Fibroblast of gingiva (primary cell): ENCODE results near the gene SOBP.
"Not testable (repeated sequence)": the region's sequence is repeated elsewhere in the genome, so short reads cannot be mapped to it uniquely, and the experiment has no call there.

Source experiments
- DNase-seq: peaks from one replicate; pipeline ENCODE4 v3.0.0-alpha.2; 2011; ENCODE audit warnings: low read depth

SOBP gene

DNA sequence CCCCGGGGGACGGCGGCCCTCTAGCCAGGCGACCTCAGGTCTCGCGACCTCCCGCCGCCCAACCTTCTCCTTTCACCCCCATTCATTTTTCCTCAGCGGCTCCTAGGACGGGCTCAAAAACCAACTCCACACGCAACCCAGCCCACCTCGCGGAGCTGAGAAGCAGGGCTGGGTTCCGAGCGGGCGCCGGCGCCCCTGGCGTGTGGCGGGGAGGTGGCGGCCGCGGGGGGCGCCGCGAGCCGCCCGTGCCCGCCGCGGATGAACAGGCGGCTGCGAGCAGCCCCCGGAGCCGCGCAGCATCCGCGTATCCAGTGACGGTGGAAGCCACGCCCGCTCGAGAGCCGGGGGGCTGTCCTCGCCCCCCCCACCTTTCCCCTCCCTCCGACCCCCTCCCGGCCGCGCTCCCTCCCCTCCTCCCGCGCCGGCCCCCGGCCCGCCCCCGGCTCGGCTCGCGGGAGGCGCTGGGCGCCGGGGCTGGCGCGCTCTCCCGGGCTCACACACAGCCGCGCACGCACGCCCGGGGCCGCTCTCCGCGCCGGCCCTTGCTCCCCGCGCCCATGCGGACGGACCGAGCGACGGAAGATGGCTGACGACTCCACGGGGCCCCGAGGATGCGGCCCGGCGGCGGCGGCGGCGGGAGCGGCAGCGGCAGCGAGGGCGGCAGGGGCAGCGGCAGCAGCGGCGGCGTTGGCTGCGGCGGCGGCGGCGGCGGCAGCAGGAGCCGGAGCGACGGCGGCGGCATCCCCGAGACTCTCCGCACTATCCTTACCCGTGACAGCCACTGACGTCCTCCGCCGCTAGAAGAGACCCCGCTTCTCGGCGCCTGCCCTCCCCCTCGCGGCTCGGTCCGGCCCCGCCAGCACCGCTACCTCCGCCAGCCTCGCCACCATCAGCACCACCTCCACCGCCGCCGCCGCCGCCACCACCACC, at the start of gene SOBP:
Gene SOBP (plus strand): TSS at position 482 of the 930 bp plus-strand sequence. CDS start 500 bp downstream, outside the sequence.
- no peak for DNase-seq

DNA sequence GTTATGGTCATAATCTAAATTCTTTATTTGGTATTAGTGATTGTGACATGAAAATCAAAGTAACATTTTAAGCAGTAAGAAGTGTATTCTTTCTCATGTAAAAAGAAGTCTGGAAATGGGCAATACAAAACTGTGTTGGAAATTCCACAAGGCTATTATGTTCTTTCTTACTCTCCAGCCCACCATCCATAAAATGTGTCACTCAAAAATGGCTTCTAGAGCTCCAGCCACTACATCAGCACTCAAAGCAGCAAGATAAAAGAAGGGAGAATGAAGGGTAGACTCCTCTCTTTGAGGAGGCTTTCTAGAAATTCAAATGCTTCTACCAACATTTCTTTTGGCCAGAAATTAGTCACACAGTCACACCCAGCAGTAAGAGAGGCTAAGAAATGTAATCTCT, 49.0 kb upstream of the SOBP start:
- no peak for DNase-seq

- DNase-seq = no peak
Observed at GRCh38 chr6:107441682-107442081, 48.2 kb upstream of the SOBP start.

- no peak for DNase-seq
Observed at GRCh38 chr6:107442938-107443607, 46.8 kb upstream of the SOBP start.

- no peak for DNase-seq
Observed at GRCh38 chr6:107443608-107444267, 46.2 kb upstream of the SOBP start.

DNA sequence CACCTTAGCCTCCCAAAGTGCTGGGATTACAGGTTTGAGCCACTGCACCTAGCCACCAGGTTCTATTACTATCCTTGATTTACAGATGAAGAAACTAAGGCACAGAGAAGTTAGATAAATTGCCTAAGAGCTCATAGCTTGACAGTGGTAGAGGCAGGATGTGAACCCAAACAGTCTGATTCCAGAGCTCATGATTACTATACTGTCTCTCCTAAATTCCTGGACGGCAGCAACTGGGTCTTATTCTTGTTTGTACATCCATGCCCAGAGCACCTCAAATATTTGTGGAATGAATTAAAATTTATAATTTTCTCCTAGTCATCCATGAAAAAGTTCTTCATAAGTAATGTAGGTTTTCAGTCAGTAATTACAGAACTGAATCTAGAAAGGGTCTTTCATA, 45.6 kb upstream of the SOBP start:
- no peak for DNase-seq

GRCh38 chr6:107447663-107448216, 42.2 kb upstream of the SOBP start:
- no peak for DNase-seq

DNA sequence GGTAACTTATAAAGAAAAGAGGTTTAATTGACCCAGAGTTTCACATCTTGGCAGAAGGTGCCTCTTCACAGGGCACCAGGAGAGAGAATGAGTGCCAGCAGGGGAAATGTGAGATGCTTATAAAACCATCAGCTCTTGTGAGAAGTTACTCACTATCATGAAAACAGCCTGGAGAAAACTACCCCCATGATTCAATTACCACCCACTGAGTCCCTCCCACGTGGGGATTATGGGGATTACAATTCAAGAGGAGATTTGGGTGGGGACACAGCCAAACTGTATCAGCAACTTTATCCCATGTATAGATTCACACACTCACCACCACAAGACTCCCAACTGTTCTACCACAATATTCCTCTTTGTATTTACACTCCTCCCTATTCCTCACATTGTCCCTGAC, 41.1 kb upstream of the SOBP start:
- no peak for DNase-seq

GRCh38 chr6:107458672-107459282, 31.1 kb upstream of the SOBP start:
- peak; percentile 3 for DNase-seq

DNA sequence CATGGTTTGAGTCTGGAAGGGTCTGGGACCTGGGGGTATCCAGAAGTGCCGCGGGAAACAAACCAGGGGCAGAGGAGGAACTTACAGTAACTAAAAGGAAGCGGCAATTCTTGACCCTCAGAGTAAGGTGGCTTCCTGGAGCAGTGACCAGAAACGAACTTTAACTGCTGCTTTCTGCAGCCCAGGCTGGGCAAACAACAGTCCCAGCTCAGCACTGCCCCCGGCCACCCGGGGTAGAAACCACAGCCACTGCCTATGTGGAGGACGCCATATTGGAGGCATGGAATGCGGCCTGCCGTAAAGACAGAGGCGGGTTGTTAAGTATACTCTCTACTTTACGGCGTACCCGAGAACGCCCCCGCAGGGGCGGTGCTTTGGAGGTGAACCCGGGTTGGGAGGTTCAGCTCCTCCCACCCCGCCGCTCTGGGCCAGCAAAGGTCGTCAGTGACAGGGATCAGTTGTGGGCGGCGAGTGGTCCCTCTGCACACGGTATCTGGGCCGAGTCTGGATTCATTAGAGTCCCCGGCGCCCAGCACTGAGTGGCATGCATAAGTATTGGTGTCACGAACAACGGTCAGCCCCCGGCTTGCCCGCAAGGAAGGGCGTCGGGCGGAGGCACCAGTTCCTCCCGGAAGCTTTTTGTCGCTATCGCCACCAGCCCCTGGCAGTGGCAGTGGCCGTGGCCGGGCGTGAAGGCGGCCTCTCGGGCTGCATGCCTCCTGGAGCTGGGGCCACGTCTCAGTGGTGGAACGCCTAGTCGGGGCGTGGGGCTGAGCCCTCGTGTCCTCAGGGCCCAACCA, 30.4 kb upstream of the SOBP start, which contains the start of gene PDSS2:
Gene PDSS2 (minus strand): TSS at position 282 of the 800 bp plus-strand sequence. CDS start 279 bp downstream, at position 3.
- peak; percentile 97 for DNase-seq

- no peak for DNase-seq
Observed at GRCh38 chr6:107460083-107460631, 29.8 kb upstream of the SOBP start.

DNA sequence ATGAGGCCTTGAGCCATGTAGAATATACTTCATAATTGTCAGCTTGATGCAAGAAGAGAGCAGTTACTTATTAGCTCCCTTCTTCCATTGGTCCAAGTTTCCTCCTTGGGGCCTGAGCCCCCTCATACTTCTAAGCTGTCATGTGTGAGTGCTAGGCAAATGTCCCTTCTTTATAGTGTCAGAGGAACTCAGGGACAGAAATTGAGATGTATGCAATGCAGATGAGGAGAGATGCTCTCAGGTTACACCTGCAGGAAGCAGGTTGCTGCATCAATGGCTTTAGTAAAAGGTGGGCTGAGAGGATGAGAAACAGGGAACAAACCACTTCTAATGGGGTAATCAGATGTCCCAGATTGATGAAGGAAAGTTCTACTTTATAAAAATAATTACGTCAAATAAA, 23.9 kb upstream of the SOBP start:
- no peak for DNase-seq

DNA sequence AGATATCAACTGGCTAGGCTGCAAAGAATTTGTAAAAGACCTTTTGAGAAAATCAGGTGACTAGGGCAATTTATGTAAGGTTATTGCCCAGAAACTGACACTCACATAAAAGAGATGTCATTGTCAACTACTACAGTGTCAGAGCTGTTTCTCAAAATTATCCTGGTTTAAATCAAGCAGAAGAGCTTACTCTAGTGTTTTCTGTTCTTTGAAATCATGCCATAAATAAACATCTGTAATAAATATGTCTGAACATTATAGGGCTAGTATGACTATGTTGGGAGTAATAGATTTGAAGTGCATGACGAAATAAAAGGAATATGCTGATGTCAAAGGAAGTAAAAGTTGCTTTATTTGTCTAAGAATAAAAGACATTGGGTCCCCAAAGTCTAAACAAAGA, 19.6 kb upstream of the SOBP start:
- DNase-seq = no peak

DNA sequence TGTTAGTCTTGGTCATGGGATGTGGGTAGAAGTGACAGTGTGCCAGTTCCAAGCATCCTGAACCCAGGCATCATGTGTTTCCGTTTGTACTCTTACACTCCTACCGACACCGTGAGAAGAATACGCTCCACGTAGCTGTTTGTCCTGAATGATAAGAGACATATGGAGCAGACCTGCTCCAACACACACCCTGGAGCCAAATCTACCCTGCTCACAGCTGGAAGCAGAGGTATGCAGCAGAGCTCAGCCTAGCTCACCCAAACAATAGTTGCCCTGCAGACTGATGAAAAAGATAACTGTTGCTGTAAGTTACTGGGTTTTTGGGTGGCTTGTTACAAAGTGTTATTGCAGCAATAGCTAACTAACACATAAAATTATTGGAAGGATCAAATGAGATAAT, 16.3 kb upstream of the SOBP start:
- DNase-seq = no peak

DNA sequence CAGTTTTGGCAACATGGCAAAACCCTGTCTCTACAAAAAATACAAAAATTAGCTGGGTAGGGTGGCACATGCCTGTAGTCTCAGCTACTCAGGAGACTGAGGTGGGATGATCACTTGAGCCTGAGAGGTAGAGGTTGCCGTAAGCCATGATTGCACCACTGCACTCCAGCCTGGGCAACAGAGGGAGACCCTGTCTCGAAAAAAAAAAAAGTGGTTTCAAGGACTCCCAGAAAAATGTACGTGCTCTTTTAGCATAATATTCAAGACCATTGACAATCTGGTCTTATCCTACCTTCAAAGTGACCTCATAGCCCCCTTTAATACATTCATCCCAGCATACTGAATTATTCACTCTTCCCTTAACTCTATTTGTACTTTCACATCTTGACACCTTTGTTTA, 14.6 kb upstream of the SOBP start:
- not testable (repeated sequence) for DNase-seq

DNA sequence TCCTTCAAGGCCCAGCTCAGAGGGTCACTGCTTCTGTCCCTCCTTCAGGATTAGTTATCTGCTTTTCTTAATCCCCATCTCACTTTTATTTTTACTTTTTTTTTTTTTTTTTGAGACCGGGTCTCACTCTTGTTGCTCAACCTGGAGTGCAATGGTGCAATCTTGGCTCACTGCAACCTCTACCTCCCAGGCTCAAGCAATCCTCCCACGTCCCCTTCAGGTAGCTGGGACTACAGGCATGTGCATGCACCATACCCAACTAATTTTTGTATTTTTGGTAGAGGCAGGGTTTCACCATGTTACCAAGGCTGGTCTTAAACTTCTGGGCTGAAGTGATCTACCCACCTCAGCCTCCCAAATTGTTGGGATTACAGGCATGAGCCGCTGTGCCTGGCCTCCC, 14.1 kb upstream of the SOBP start:
- not testable (repeated sequence) for DNase-seq

- DNase-seq = no peak
Observed at GRCh38 chr6:107479089-107479690, 10.7 kb upstream of the SOBP start.

DNA sequence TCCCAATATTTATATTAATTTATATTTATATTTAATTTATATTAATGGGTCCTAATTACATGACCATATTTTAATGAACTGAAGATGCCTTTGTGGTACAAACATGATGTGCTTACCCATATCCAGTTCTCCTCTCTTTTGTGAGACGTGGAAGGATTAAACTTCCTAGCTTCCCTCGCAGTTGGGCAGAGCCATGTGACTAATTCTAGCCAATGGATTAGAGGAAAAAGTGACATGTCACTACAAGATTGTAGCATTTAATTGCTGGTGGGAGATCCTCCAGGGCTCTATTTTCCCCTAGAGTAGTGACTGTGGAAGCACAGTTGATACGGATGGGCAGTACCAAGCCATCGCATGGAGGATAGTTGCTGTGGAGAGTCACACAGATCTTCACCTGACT, 4.8 kb upstream of the SOBP start:
- DNase-seq = no peak

GRCh38 chr6:107488174-107488874, 1.6 kb upstream of the SOBP start:
- DNase-seq = no peak
